GOT3 (cell line): ENCODE measurements around the gene ACCS.
A peak's percentile ranks its signal among the peaks of the same experiment; 100 is the strongest.

Source experiments
- DNase-seq: peaks from one replicate; lab custom pipeline; 2025; ENCODE audit warnings: mixed read lengths; lab: John Stamatoyannopoulos, UW

ACCS gene

GRCh38 chr11:44094260-44094868, 28.3 kb downstream of the ACCS start:
- no peak for DNase-seq

DNA sequence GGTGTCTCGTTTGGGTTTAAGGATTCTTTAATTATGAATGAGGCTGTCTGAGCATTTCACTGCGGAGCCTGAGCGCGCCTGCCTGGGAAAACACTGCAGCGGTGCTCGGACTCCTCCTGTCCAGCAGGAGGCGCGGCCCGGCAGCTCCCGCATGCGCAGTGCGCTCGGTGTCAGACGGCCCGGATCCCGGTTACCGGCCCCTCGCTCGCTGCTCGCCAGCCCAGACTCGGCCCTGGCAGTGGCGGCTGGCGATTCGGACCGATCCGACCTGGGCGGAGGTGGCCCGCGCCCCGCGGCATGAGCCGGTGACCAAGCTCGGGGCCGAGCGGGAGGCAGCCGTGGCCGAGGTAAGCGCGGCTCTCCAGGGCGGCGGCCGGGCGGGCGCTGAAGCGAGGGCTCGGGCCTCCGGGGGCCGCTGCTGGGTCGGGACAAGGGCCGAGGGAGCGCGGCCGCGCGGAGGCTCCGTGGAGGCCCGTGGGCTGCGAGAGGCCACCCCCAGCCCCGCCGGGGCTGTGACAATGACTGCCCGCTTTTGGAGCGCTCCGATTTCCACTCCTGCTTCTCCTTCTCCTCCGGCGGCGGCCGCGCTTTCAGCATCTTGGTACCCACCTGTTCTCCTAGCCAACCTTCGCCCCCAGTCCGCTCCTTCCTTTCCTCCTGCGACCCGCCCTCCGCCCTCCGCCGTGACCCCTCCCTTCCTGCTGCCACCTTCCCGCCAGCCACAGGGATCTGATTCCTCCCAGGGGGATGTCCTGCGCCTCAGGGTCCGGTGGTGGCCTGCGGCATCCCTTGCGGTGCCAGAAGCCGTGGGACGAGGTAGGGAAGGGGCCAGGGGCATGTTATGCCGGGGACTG, 29.7 kb downstream of the ACCS start, which contains the start of gene EXT2:
TSS of gene EXT2 (plus strand) at position 173 of the 854 bp plus-strand sequence. CDS start 12,035 bp downstream, outside the sequence.
- peak; percentile 62 for DNase-seq

GRCh38 chr11:44096360-44097185, 30.5 kb downstream of the ACCS start:
- no peak for DNase-seq

DNA sequence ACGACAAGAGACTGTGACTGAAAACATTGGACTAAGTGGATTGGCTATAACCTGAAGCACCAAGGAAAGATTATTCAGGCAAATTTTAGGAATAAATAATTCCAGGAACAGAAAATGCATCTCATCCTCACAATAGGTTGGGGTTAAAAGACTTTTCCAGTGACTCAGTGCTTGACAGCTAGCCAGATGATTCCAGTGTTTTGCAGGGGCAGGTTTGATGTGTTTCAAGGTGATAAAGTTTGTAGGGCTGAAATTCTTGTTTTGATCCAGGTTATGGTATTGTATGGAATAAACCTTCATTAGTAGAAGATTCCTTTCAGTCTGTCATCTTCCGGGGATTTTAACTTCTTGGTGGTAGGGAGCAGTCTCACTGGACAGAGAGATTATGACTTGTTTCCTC, 31.8 kb downstream of the ACCS start:
- no peak for DNase-seq

GRCh38 chr11:44101098-44101497, 35.0 kb downstream of the ACCS start:
- no peak for DNase-seq

- no peak for DNase-seq
These were observed 38.6 kb downstream of the ACCS start for GRCh38 chr11:44104481-44105294.

GRCh38 chr11:44108260-44108659, 42.2 kb downstream of the ACCS start:
- DNase-seq = no peak

GRCh38 chr11:44110231-44110679, 44.2 kb downstream of the ACCS start:
- no peak for DNase-seq

DNA sequence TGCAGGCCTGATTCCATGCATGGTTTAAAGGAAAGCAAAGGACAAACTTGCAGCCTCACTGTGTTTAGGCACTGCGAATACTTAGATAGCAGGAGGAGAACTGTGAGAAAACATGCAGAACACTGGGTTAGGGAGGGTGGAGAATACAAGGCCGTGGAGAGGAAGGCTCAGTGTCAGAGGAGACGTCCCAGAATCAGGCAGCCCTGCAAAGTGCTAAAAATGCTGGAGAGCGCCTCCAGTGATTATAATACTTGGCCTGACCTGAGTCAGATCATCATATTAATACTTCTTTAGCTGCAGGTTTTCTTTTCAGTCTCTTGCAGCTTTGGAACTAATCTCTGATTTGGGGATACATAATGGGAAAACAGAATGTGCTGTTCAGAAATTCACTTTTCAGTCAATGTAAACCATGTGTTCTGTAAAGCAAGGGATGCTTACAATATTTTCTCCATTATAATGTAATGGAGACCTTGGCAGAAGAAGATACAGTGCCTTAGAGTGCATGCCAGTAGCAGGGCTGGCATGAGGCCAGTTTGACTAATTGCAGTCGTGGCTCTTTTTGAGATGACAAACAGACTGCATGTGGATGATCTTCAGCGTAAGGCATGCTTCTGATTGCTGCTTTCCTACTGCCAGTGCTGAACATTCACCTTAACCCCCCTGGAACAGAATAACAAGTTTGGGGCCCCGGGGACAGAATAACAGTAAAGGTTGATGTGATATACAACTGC, 46.2 kb downstream of the ACCS start:
- no peak for DNase-seq

DNA sequence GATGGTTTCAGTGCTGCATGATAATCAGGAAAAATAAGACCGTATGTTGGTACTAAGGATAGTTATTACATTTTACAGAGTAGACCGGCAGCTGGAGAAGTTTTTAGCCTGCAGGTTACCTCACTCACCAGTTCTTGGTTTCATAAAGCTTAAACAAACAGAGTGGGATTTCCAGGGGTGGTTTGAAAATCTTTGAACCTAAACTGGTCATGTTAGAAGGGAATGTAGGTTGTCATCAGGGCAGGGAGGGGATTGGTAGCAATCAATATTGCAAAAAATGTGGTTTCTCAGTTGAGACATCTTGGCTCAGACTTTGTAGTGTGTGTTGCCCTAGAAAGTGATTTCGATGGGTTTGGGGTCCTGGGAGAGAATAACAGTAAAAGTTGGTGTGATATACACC, 46.9 kb downstream of the ACCS start:
- DNase-seq = no peak

GRCh38 chr11:44113572-44113971, 47.5 kb downstream of the ACCS start:
- no peak for DNase-seq

GRCh38 chr11:44116234-44116830, 50.3 kb downstream of the ACCS start:
- no peak for DNase-seq

- no peak for DNase-seq
These were observed 54.1 kb downstream of the ACCS start for GRCh38 chr11:44120169-44120568.

DNA sequence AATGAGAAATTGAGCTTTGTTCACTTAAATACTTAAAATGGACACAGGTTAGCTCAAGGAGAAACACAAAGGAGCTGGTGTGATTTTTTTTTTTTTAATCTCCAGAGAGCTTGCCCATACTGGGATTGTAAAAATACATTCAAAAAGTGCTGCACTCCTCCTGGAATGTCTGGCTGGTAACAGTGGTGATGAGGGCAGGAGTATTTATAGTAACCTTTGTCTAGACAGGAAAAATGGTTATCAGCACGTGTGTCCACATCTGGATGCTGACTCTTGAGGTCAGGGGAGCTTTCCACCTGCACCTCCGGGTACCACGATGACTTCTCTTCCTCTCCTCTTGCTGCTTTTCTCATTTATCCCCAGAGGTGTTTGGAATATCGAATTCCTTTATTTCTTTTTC, 59.5 kb downstream of the ACCS start:
- no peak for DNase-seq

GRCh38 chr11:44126304-44126703, 60.2 kb downstream of the ACCS start:
- DNase-seq = no peak

DNA sequence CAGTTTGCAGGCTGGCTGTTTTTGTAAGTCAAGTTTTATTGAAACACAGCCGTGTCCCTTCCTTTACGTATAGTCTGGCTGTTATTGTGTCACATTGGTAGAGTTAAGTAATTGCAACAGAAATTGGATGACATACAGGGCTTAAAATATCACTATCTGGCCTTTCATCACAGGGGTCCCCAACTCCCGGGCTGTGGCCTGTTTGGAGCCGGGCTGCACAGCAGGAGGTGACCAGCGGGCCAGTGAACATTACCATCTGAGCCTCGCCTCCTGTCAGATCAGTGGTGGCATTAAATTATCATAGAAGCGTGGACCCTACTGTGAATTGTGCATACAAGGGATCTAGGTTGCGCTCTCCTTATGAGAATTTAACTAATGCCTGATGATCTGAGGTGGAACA, 61.1 kb downstream of the ACCS start:
- no peak for DNase-seq

DNA sequence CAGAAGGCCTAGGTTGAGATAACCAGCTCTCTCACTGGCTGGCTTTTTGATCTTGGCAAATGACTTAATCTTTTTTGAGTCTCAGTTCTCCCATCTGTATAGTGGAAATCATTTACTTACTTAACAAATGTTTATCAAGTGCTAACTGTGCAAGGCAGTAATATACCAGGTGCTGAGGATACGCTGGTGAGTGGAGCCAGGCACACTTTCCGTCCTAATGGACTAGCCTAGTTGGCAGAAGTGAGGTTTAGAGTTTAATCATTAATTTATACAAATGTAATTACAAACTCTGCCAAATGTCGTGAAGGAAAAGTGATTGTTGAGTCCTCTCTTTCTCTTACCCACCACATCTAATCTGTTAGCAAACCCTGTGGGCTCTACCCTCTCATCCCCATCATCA, 62.7 kb downstream of the ACCS start:
- no peak for DNase-seq

- DNase-seq = no peak
These were observed 64.7 kb downstream of the ACCS start for GRCh38 chr11:44130751-44131150.

DNA sequence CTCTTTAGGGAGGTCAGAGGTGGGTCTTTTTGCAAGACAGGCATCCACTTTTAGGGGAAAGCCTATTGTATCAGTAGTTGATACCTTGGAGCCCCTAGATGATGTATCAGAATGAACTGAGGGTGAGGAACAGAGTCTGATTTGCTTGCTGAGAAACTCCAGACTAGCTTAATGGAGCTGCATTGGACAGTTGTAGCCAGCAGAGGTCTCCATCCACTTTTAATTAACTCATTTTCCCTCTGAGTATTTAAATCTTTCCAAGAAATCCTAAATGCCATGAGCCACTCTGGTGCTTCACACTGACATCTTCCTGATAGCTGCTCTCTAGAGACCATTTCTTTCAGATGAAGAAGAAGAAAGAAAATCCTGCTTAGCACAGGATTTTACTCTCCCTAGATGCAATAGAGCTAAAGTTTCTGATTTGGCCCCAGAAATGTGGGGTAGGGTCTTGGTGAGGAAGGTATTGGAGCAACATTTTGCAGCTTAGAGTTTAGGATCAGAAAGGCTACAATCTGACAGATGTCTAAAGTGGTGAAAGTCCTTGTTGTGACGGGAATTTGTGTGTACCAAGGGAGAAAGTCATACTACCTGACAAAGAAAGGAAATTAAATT, 67.4 kb downstream of the ACCS start:
- DNase-seq = no peak
